Brain microvascular endothelial cell (primary cell): Measurements from ENCODE around the gene KISS1R.
"Not testable (repeated sequence)": the region's sequence is repeated elsewhere in the genome, so short reads cannot be mapped to it uniquely, and the experiment has no call there.

Source experiments
- DNase-seq: peaks from one replicate; pipeline ENCODE4 v3.0.0-alpha.2; 2020
- H3K27ac ChIP-seq: fragments of 250-450 bp; sonication (Bioruptor Pico); 2 replicates; pipeline ENCODE4 v1.5.1; 2020; ENCODE audit warnings: mild to moderate bottlenecking, moderate library complexity
- H3K27me3 ChIP-seq: fragments of 250-450 bp; sonication (Bioruptor Pico); replicated peaks from 2 replicates; pipeline ENCODE4 v1.5.1; 2020; ENCODE audit warnings: mild to moderate bottlenecking
- H3K36me3 ChIP-seq: fragments of 250-450 bp; sonication (Bioruptor Pico); replicated peaks from 2 replicates; pipeline ENCODE4 v1.5.1; 2020; ENCODE audit warnings: mild to moderate bottlenecking
- H3K4me3 ChIP-seq: 2 replicates; pipeline ENCODE4 v1.5.1; 2011; ENCODE audit warnings: low read depth, mild to moderate bottlenecking, control low read depth, low read length, moderate library complexity
- CTCF ChIP-seq: IDR thresholded peaks from 2 replicates; pipeline ENCODE4 v1.5.1; 2011; ENCODE audit warnings: low read depth, mild to moderate bottlenecking, moderate library complexity, low read length, control low read depth, inconsistent platforms; ENCODE audit errors: missing control alignments
- in situ Hi-C: cut with HindIII; loops from 2 replicates; pipeline ENCODE4 v1.10.0; 2017; ENCODE audit warnings: low sequenced_read_pairs, low pct_ligation_motif_present

The KISS1R gene

GRCh38 chr19:956766-957440 is 39.8 kb downstream of the KISS1R start:
- Histone ChIP-seq H3K4me3 (no peak overlapping the region), H3K36me3 (peaks cover 8% of the 10 kb centered on the region), H3K27me3 (no peaks in the 10 kb centered on the region), H3K27ac (no peak overlapping the region)
- in situ Hi-C loops: no loop called here
- no peak for DNase-seq
- no peak for TF ChIP-seq CTCF

GRCh38 chr19:957578-957977 is 40.4 kb downstream of the KISS1R start:
- H3K27me3 ChIP-seq, H3K27ac ChIP-seq, DNase-seq, in situ Hi-C loops, H3K4me3 ChIP-seq, H3K36me3 ChIP-seq: not testable (repeated sequence)

- in situ Hi-C loops: no loop called here
- Histone ChIP-seq H3K36me3 (peaks cover 11% of the 10 kb centered on the region), H3K4me3 (no peak overlapping the region), H3K27ac (no peak overlapping the region), H3K27me3 (no peaks in the 10 kb centered on the region)
- no peak for TF ChIP-seq CTCF
- DNase-seq: peak; percentile 31
Observed at GRCh38 chr19:958967-959855, 42.1 kb downstream of the KISS1R start.

- peak; percentile 10 for TF ChIP-seq CTCF
- Histone ChIP-seq H3K4me3 (no peak overlapping the region), H3K27ac (no peak overlapping the region), H3K36me3 (peaks cover 19% of the 10 kb centered on the region), H3K27me3 (no peaks in the 10 kb centered on the region)
- in situ Hi-C loops: no loop called here
- DNase-seq: no peak
Observed at GRCh38 chr19:960020-960419, 42.9 kb downstream of the KISS1R start.

GRCh38 chr19:960601-960938 is 43.4 kb downstream of the KISS1R start:
- no peaks in the 10 kb centered on the region for H3K27me3 ChIP-seq
- H3K36me3 ChIP-seq: peaks cover 25% of the 10 kb centered on the region
- in situ Hi-C loops: no loop called here
- no peak for TF ChIP-seq CTCF
- no peak overlapping the region for H3K27ac ChIP-seq
- DNase-seq: no peak
- no peak overlapping the region for H3K4me3 ChIP-seq

GRCh38 chr19:961866-962620 is 44.9 kb downstream of the KISS1R start:
- no peak for TF ChIP-seq CTCF
- in situ Hi-C loops: no loop called here
- H3K27ac ChIP-seq: no peak overlapping the region
- H3K36me3 ChIP-seq: peaks cover 33% of the 10 kb centered on the region
- no peak overlapping the region for H3K4me3 ChIP-seq
- no peak for DNase-seq
- no peaks in the 10 kb centered on the region for H3K27me3 ChIP-seq
